ENCODE results near the gene MAN2A1.

Gene MAN2A1

GRCh38 chr5:109708813-109709212, 19.1 kb downstream of the MAN2A1 start:
- DNase-seq: no peak

- DNase-seq: no peak
Observed at GRCh38 chr5:109709225-109709624, 19.5 kb downstream of the MAN2A1 start.

- no peak for DNase-seq
Observed at GRCh38 chr5:109711673-109712072, 21.9 kb downstream of the MAN2A1 start.

- DNase-seq: no peak
Observed at GRCh38 chr5:109713453-109713852, 23.7 kb downstream of the MAN2A1 start.

GRCh38 chr5:109714592-109714991, 24.9 kb downstream of the MAN2A1 start:
- DNase-seq: no peak

- no peak for DNase-seq
Observed at GRCh38 chr5:109718216-109718615, 28.5 kb downstream of the MAN2A1 start.

GRCh38 chr5:109718632-109719031, 28.9 kb downstream of the MAN2A1 start:
- DNase-seq: no peak

- no peak for DNase-seq
Observed at GRCh38 chr5:109719978-109720377, 30.3 kb downstream of the MAN2A1 start.

- no peak for DNase-seq
Observed at GRCh38 chr5:109721741-109722140, 32.0 kb downstream of the MAN2A1 start.

- DNase-seq: no peak
Observed at GRCh38 chr5:109723606-109724005, 33.9 kb downstream of the MAN2A1 start.

- no peak for DNase-seq
Observed at GRCh38 chr5:109725135-109725534, 35.4 kb downstream of the MAN2A1 start.

GRCh38 chr5:109739741-109740728, 50.3 kb downstream of the MAN2A1 start:
- DNase-seq: no peak

GRCh38 chr5:109740966-109741365, 51.2 kb downstream of the MAN2A1 start:
- DNase-seq: no peak

- no peak for DNase-seq
Observed at GRCh38 chr5:109741390-109741789, 51.7 kb downstream of the MAN2A1 start.

GRCh38 chr5:109743041-109743531, 53.4 kb downstream of the MAN2A1 start:
- no peak for DNase-seq

- no peak for DNase-seq
Observed at GRCh38 chr5:109743770-109744212, 54.1 kb downstream of the MAN2A1 start.

- no peak for DNase-seq
Observed at GRCh38 chr5:109744261-109744660, 54.5 kb downstream of the MAN2A1 start.

- DNase-seq: no peak
Observed at GRCh38 chr5:109748546-109748945, 58.8 kb downstream of the MAN2A1 start.

- DNase-seq: no peak
Observed at GRCh38 chr5:109750463-109750862, 60.7 kb downstream of the MAN2A1 start.

GRCh38 chr5:109753279-109753678, 63.6 kb downstream of the MAN2A1 start:
- DNase-seq: no peak

- no peak for DNase-seq
Observed at GRCh38 chr5:109754319-109754718, 64.6 kb downstream of the MAN2A1 start.

- no peak for DNase-seq
Observed at GRCh38 chr5:109755761-109756160, 66.0 kb downstream of the MAN2A1 start.

- DNase-seq: no peak
Observed at GRCh38 chr5:109756543-109757185, 66.9 kb downstream of the MAN2A1 start.

- DNase-seq: no peak
Observed at GRCh38 chr5:109757490-109757889, 67.8 kb downstream of the MAN2A1 start.
